ENCODE measurements around the gene ABCG1.

ABCG1 gene

GRCh38 chr21:42254083-42254482, 35.1 kb downstream of the ABCG1 start:
- TF ChIP-seq CTCF (IDR thresholded peaks at IDR 0.05; ENCODE audit: extremely low read depth, missing control alignments) = no peak
- no peak for DNase-seq (ENCODE audit: low spot score)

- DNase-seq (ENCODE audit: low spot score) = no peak
- TF ChIP-seq CTCF (IDR thresholded peaks at IDR 0.05; ENCODE audit: extremely low read depth, missing control alignments) = no peak
These were observed 36.0 kb downstream of the ABCG1 start for GRCh38 chr21:42254651-42255601.

GRCh38 chr21:42255825-42256224, 36.9 kb downstream of the ABCG1 start:
- DNase-seq (ENCODE audit: low spot score) = no peak
- TF ChIP-seq CTCF (IDR thresholded peaks at IDR 0.05; ENCODE audit: extremely low read depth, missing control alignments) = no peak

DNA sequence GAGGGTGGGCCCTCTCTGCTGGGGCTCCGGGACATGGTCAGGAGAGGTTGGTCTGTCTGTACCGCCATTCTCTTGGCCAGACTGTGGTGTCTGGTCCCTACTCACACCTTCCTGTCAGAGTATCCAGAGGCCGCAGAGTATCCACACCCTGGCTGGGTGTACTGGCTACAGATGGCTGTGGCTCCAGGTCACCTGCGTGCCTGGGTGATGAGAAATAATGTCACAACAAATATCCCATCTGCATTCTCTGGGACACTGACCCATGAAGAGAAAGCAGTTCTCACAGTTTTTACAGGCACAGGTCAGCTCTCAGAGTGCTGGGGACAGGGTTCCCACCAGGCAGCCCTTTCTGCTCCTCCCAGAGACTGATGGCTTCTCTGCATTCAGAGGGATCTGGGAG, 37.4 kb downstream of the ABCG1 start:
- TF ChIP-seq CTCF (IDR thresholded peaks at IDR 0.05; ENCODE audit: extremely low read depth, missing control alignments) = no peak
- no peak for DNase-seq (ENCODE audit: low spot score)

DNA sequence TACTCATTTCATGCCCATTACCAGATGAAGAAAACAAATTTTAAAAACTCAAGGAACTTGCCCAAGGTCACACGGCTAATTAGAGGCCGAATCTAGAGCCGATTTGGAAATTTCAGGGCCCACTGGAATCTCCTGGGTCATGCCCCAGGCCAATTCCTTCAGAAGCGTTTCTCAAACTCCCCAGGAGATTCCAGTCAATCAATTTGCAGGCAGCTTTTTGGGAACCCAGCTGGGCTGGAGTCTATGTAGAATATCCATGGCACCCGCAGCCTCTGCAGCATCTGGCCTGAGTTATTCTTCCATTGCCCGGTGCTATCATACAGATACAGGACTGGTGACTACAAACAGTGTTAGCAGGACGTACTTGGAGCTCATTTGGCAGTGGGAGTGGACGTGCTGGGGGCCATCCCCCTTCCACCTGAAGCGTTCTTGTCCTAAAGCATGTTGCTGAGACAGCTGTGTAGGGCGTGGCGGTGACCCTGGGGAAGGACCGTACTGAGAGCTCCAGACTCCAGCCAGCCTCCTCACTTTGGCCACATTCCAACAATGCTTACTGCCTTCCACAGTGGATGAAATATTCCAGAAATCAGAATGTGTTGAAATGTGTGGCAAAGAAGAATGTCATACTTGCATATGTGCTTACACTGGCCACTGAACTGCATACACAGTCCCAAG, 38.3 kb downstream of the ABCG1 start:
- DNase-seq (ENCODE audit: low spot score) = no peak
- TF ChIP-seq CTCF (IDR thresholded peaks at IDR 0.05; ENCODE audit: extremely low read depth, missing control alignments) = no peak

GRCh38 chr21:42258150-42258884, 39.4 kb downstream of the ABCG1 start:
- peak; percentile 88 for DNase-seq (ENCODE audit: low spot score)
- TF ChIP-seq CTCF (IDR thresholded peaks at IDR 0.05; ENCODE audit: extremely low read depth, missing control alignments) = peak; percentile 91
